IPS-18c (cell line): ENCODE data around the gene ANKRD2.

Experiments used
- H3K4me3 ChIP-seq: 2 replicates; pipeline ENCODE4 v1.7.0; 2013; ENCODE audit warnings: low read depth, mild to moderate bottlenecking, low read length, moderate library complexity; ENCODE audit not compliant: insufficient read depth
- H3K9me3 ChIP-seq: one replicate; pipeline ENCODE4 v1.6.1; 2013; ENCODE audit warnings: mild to moderate bottlenecking, low read length, moderate library complexity; ENCODE audit not compliant: control insufficient read depth, insufficient read depth

ANKRD2 gene

DNA sequence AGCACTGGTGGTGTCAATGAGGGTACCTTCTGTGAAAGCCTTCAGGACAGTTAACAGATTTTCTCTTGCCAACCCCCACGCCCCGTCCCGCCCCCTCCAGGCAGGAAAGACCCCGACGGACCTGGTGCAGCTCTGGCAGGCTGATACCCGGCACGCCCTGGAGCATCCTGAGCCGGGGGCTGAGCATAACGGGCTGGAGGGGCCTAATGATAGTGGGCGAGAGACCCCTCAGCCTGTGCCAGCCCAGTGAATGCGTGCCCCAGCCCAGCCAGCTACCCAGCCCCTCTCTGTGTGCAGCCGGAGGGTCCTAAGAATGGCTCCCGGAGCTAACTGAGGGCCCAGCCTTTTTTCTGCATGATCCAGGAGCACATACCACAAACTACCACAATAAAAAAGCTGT, 10.9 kb downstream of the ANKRD2 start:
- H3K4me3 ChIP-seq, result no peak overlapping the region
- no peaks in the 10 kb centered on the region for H3K9me3 ChIP-seq

DNA sequence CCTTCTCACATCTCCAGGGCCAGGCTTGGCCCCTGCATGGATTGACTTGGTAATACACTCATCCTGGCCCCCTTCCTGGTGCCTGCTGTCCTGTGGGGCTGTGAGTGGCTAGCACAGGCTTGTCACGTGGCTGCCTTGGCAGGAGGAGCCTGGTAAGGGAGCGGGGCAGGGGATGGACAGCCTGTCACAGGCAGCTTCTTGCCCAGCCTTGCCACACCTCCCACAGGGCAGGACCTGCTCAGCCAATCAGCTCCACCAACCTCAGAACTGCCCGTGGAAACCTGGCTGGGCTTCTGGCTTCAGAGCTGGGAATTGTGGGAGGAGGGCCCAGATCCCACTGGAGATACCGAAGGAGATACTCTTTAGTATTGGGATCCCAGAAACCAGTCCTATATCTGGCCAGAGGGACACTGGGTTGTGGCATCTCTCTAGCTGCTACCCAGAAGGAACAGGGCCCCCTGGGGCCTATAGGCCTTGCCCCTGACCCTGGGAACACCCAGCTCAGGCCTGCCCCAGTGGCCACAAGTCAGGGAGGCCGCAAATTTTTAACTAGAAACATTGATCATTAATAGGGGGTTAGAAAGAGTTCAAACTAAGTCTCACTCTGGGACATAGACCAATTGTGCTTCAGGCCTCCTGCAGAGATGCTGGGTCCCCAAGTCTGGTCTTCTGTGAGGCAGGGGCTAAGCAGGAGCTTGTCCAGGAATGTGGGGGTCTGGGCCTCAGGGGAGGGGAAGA, 11.7 kb downstream of the ANKRD2 start, which contains the start of gene HOGA1:
Gene HOGA1, plus strand, starts transcription at position 330 of the 738 bp plus-strand sequence. Its CDS starts 315 bp downstream, at position 645.
- H3K4me3 ChIP-seq, result no peak within 1 kb of the TSS

GRCh38 chr10:97584798-97585438, 12.3 kb downstream of the ANKRD2 start:
- Histone ChIP-seq H3K9me3 (no peaks in the 10 kb centered on the region), H3K4me3 (no peak overlapping the region)

More for the DNA sequence above, 11.7 kb downstream of the ANKRD2 start, which contains the start of gene HOGA1:
- H3K9me3 ChIP-seq, result no peaks in the 10 kb centered on the region

GRCh38 chr10:97585439-97585811, 12.8 kb downstream of the ANKRD2 start:
- no peaks in the 10 kb centered on the region for H3K9me3 ChIP-seq
- H3K4me3 ChIP-seq, result no peak overlapping the region

- no peaks in the 10 kb centered on the region for H3K9me3 ChIP-seq
- H3K4me3 ChIP-seq, result no peak overlapping the region
Measured at GRCh38 chr10:97587183-97587582, 14.6 kb downstream of the ANKRD2 start.

- H3K4me3 ChIP-seq, result no peak within 1 kb of the TSS
- no peaks in the 10 kb centered on the region for H3K9me3 ChIP-seq
Measured at GRCh38 chr10:97589479-97589878, 16.9 kb downstream of the ANKRD2 start, which contains the start of gene C10orf62. TSS of gene C10orf62 (plus strand) at chr10:97589721. CDS start at chr10:97589898, 177 bp downstream.

- Histone ChIP-seq H3K4me3 (no peak overlapping the region), H3K9me3 (no peaks in the 10 kb centered on the region)
Measured at GRCh38 chr10:97590082-97590747, 17.6 kb downstream of the ANKRD2 start.

DNA sequence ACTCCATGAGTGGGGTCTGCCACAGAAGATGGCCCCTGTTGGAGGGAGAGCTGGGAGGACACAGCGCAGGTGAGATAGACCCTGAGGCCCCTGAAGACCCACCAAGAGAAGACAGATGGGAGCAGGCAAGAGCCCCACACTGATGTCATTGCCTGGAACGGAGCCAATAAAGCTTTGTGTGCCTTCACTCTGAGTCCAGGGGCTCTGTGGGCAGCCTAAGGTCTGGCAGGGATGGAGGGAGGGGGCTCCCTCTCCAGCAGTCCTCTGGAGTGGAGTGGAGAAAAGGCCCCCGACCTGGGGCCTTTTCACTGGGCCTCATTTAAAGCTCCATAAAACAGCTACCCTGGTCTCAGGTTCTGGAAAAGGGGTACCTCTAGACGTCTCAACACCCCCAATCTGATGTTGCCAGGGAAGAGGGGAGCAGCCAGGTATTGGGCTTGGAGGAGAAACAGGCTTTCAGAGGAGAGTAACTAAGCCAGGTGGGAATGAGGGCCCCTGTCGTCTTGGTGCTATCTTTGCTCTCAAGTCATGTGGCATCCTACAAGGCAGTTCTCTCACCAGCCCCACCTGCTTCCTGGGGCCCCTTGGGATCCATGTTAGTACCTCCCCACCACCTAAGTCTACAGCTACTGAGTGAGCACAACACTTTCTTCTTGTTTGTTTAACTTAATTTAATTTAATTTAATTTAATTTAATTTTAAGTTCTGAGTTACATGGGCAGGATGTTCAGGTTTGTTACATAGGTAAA, 18.3 kb downstream of the ANKRD2 start:
- no peaks in the 10 kb centered on the region for H3K9me3 ChIP-seq

DNA sequence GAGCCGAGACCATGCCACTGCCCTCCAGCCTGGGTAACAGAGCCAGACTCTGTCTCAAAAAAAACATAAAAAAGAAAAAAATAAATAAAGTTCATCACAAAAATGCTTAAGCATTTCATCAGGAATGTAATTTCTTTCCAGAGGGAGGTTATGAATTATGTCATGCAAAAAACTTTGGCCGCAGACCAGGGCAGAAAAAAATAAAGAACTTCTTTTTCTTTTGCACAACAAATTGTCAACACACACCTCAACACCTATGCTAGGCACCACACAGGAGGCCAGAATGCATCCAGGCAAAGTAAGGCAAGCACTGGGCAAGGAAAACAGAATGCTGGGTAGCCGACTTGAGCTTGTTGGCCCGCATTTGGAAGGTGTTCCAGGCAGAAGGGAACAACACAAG, 20.8 kb downstream of the ANKRD2 start:
- no peak overlapping the region for H3K4me3 ChIP-seq
- no peaks in the 10 kb centered on the region for H3K9me3 ChIP-seq

More for the DNA sequence above, 18.3 kb downstream of the ANKRD2 start:
- H3K4me3 ChIP-seq, result no peak overlapping the region

DNA sequence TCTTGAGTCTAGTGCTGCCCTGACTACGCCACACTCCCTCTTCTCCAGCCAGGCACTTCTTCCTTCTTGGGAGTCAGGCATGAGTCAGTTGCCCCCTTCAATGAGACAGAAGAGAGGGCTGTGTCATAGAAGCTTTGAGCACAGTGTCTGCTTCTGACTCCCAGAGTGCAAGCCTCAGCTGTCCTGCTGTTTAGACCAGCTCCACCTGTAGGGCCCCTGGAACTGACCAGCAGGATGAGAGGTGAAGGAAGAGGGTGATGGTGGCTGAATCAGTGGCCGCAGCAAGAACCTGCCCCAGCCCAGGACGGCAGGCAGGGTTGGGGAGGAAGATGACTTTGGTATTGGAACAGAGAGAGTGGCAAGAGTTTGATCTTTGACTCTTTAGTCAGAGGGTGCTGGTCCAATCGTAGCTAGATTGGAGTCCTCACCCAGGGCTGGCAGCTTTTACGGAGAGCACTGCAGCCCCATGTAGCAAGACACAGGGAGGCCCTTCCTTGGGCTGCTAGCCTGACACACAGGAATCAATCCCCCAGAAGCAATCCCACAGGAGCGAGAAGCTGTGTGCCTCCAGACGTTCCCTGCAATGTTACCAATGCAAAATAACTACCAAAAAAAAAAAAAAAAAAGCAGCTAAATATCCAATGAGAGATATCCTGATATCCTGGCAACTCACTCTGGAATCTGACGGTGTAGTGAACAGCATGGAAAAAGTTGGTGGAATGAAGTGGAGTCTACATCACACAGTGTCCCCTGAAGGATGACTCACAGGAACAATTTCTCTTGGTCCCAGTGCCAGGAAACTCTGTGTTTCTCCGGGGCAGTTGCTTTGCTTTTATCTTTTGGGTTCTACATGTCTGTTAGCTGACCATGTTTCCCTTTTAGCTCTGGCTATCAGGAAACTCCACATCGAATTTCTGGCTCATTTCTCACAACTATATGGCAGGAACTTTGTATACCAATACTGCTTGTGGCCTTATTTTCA, 23.8 kb downstream of the ANKRD2 start:
- Histone ChIP-seq H3K9me3 (no peaks in the 10 kb centered on the region), H3K4me3 (no peak overlapping the region)

- no peak overlapping the region for H3K4me3 ChIP-seq
- H3K9me3 ChIP-seq, result no peaks in the 10 kb centered on the region
Measured at GRCh38 chr10:97597778-97598177, 25.2 kb downstream of the ANKRD2 start.

DNA sequence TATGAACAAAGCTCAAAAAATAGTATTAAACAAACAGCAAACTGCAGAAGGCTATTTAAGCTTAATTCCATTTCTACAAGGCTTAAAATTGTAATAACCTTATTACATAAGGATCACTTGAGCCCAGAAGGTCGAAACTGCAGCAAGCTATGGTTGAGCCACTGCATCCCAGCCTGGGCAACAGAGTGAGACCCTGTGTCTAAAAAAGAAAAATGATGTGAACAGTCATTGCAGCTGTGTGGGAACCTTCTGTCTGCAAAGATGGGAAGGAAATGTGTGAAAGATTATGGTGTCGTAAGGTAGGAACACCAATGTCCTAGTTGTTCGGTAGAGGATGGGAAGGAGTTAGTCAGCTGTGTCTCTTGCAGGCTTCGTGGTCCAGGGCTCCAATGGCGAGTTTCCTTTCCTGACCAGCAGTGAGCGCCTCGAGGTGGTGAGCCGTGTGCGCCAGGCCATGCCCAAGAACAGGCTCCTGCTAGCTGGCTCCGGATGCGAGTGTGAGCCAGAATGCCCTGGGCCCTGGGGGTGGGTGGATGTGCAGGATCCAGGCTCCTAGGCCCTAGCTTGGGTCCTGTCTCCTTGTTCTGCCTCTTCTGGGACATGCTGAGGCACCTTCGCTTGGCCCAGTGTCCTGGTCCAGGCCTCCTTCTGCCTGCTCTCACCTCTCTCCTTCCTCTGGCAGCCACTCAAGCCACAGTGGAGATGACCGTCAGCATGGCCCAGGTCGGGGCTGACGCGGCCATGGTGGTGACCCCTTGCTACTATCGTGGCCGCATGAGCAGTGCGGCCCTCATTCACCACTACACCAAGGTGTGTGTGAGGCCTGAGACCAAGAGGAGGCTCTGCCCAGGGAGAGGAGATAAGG, 26.1 kb downstream of the ANKRD2 start:
- no peak overlapping the region for H3K4me3 ChIP-seq
- no peaks in the 10 kb centered on the region for H3K9me3 ChIP-seq

DNA sequence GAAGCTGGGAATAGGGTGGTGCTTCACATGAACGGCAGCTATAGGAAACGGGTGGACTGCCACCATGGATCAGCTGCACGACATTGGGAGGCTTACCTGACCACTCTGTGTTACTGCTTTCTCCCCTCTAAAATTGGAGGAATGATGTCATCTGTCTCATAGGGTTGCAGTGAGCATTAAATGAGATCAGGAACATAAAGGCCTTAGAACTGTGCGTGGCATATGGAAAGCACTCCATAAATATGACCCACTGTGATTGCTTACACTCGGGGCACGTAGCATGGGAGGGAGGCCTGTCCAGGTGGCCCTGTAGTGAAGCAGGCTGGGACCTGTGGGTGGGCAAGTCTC, 26.7 kb downstream of the ANKRD2 start:
- Histone ChIP-seq H3K9me3 (no peaks in the 10 kb centered on the region), H3K4me3 (no peak overlapping the region)

GRCh38 chr10:97600616-97601015, 28.0 kb downstream of the ANKRD2 start:
- no peak overlapping the region for H3K4me3 ChIP-seq
- H3K9me3 ChIP-seq, result no peaks in the 10 kb centered on the region

DNA sequence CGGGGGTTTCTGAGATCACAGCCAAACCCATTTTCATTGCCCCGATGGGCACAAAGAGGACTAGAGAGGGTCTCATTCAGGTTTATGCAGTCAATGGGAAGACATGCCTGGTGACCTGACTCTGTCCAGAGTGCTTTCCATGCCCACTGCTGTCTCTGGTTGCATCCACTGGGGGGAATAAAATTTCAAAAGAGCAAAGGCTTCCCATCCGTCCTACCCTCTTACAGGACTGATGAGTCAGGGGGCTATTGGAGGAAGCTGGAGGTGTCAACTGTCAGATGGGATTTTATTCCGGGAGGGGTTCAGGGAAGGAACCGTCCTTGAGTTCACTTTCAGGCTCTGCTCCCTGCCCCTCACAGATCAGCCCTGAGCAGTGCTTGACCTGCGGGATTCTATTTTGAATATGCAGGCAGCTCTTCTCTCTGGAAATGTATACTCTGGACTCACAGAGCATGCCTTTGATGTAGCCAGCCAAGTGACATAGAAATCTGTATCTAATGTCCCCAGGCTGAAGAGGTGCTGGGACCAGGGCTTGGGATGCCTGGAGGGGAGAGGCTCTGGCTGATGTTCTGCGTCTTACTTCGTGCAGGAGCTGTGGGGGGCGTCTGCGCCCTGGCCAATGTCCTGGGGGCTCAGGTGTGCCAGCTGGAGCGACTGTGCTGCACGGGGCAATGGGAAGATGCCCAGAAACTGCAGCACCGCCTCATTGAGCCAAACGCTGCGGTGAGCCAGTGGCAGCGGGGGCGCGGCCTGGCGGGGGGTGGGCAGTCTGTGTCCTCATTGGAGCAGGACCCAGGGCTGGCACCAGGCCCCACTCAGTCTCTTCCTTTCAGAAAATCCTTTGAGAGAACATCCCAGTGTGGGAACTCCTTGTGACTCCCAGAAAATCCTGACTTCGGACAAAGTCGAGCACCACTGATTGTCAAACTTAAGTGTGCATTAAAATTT, 29.0 kb downstream of the ANKRD2 start:
- Histone ChIP-seq H3K9me3 (no peaks in the 10 kb centered on the region), H3K4me3 (no peak overlapping the region)
